HepG2 (cell line): ENCODE measurements around the gene ITPR1. TPM values are rescaled to one million over a fixed set of nuclear protein-coding genes. Genes with fewer than 3 reads are reported as not detected.

Source experiments
- ATAC-seq: fragments of 200-7000 bp; cut with Tn5 transposase; 3 replicates; pipeline ENCODE4 v1.9.1; 2020; ENCODE audit warnings: mild to moderate bottlenecking, moderate library complexity
- BruUV-seq: library from RNA; stranded (reverse); fragments of 400-500 nt; replicated peaks from 2 replicates; lab custom pipeline; 2021; lab: Mats Ljungman, UMichigan
- CTCF ChIA-PET: fragments of 300-600 bp; formaldehyde crosslinking; extraction: SDS; loops from one replicate; lab custom pipeline; 2021; ENCODE audit warnings: low total read pairs, inconsistent platforms, low intra/inter-chr PET ratio; lab: Yijun Ruan, JAX
- POLR2A ChIA-PET: fragments of 350-600 bp; sonication (Branson Sonifier 250); formaldehyde crosslinking; loops from one replicate; lab custom pipeline; 2020; ENCODE audit warnings: antibody characterized with exemption, inconsistent platforms; lab: Yijun Ruan, JAX
- DNase-seq: peaks from one replicate; pipeline ENCODE4 v3.0.0-alpha.2; 2015; ENCODE audit warnings: low spot score
- FAIRE-seq: peaks from 3 replicates; lab custom pipeline; 2011; peaks lifted over from hg19 to GRCh38; lab: Jason Lieb, UNC
- H2AFZ ChIP-seq: one replicate; pipeline ENCODE4 v1.6.1; 2011; ENCODE audit warnings: low read length, inconsistent platforms
- H3K27ac ChIP-seq: fragments of 300-600 bp; 3 replicates; pipeline ENCODE4 v1.8.0; 2011; ENCODE audit warnings: mixed run types, mild to moderate bottlenecking, mixed read lengths, low read length, inconsistent platforms; ENCODE audit not compliant: insufficient read depth; ENCODE audit errors: extremely low read length
- H3K27me3 ChIP-seq, 2 experiments: fragments of 200-600 bp in 1 of 2; 2 replicates in 1 of 2; 3 replicates in 1 of 2; pipeline versions ENCODE4 v1.6.0 to v1.8.0; 2011; ENCODE audit warnings: low read length in 2 of 2, mild to moderate bottlenecking in 2 of 2, moderate library complexity in 2 of 2, inconsistent platforms in 1 of 2; ENCODE audit not compliant: insufficient read depth in 2 of 2, control insufficient read depth in 1 of 2
- H3K36me3 ChIP-seq, 2 experiments: fragments of 200-600 bp in 1 of 2; replicated peaks in 1 of 2; 2 replicates in 1 of 2; 3 replicates in 1 of 2; pipeline versions ENCODE4 v1.5.1 to v1.8.0; 2011; ENCODE audit warnings: low read length in 2 of 2, inconsistent platforms in 1 of 2; ENCODE audit not compliant: insufficient read depth in 2 of 2, control insufficient read depth in 1 of 2
- H3K4me1 ChIP-seq: 2 replicates; pipeline ENCODE4 v1.5.1; 2012; ENCODE audit warnings: low read length, inconsistent platforms; ENCODE audit not compliant: insufficient read depth
- H3K4me2 ChIP-seq: 2 replicates; pipeline ENCODE4 v1.6.0; 2011; ENCODE audit warnings: low read depth, low read length, inconsistent platforms
- H3K4me3 ChIP-seq, 3 experiments: fragments of 200-600 bp in 1 of 3; sonication (generic), shearing (Covaris generic) in 1 of 3; replicated peaks in 1 of 3; 2 replicates each; pipeline ENCODE4 v1.5.1; 2011 to 2016; ENCODE audit warnings: low read length in 3 of 3, inconsistent platforms in 2 of 3, low read depth in 2 of 3, mild to moderate bottlenecking in 2 of 3, control low read depth in 1 of 3, mixed read lengths in 1 of 3; ENCODE audit not compliant: insufficient read depth in 1 of 3
- H3K79me2 ChIP-seq: one replicate; pipeline ENCODE4 v1.6.1; 2011; ENCODE audit warnings: low read length, inconsistent platforms; ENCODE audit not compliant: insufficient read depth
- H3K9ac ChIP-seq: 2 replicates; pipeline ENCODE4 v1.6.0; 2011; ENCODE audit warnings: mild to moderate bottlenecking, low read depth, low read length, inconsistent platforms; ENCODE audit not compliant: insufficient read depth
- H3K9me3 ChIP-seq: 2 replicates; pipeline ENCODE4 v1.5.1; 2012; ENCODE audit warnings: mild to moderate bottlenecking, low read length
- H4K20me1 ChIP-seq: 2 replicates; pipeline ENCODE4 v1.6.0; 2011; ENCODE audit warnings: inconsistent platforms, mild to moderate bottlenecking, low read length, moderate library complexity; ENCODE audit not compliant: insufficient read depth
- ARHGAP35 ChIP-seq: sonication (generic); formaldehyde crosslinking; IDR thresholded peaks from 2 replicates; pipeline ENCODE4 v1.9.0; 2022; ENCODE audit warnings: mild to moderate bottlenecking, inconsistent platforms, moderate library complexity, missing genetic modification reagents, borderline replicate concordance
- BCLAF1 ChIP-seq: fragments of 450-650 bp; IDR thresholded peaks from 2 replicates; pipeline ENCODE4 v1.6.1; 2017; ENCODE audit warnings: mild to moderate bottlenecking
- CENPBD1 ChIP-seq: sonication (generic); formaldehyde crosslinking; IDR thresholded peaks from 2 replicates; pipeline ENCODE4 v1.8.0; 2022; ENCODE audit warnings: missing genetic modification reagents, low read depth, mild to moderate bottlenecking, borderline replicate concordance
- EZH2 ChIP-seq: conservative IDR thresholded peaks from 2 replicates; pipeline ENCODE4 v1.6.1; 2012; ENCODE audit warnings: mild to moderate bottlenecking, low read depth, low read length, moderate library complexity
- HMG20B ChIP-seq: conservative IDR thresholded peaks from 2 replicates; pipeline ENCODE4 v1.6.1; 2016; ENCODE audit warnings: missing genetic modification reagents, missing compliant biosample characterization
- HNF4G ChIP-seq, 2 experiments: sonication (generic) in 1 of 2; formaldehyde crosslinking in 1 of 2; IDR thresholded peaks; 2 replicates each; pipeline versions ENCODE4 v1.4.0 to v1.6.1; 2011 to 2020; ENCODE audit warnings: borderline replicate concordance in 2 of 2, low read depth in 2 of 2, mild to moderate bottlenecking in 2 of 2, low read length in 1 of 2, missing genetic modification reagents in 1 of 2, moderate library complexity in 1 of 2
- HNRNPL ChIP-seq: fragments of 200-400 bp; formaldehyde crosslinking; IDR thresholded peaks from 2 replicates; pipeline ENCODE4 v1.6.1; 2017; ENCODE audit warnings: mild to moderate bottlenecking, low read depth, low read length
- HOXA3 ChIP-seq: sonication (generic); formaldehyde crosslinking; IDR thresholded peaks from 2 replicates; pipeline ENCODE4 v1.5.0; 2020; ENCODE audit warnings: missing genetic modification reagents
- SATB2 ChIP-seq: sonication (generic); formaldehyde crosslinking; IDR thresholded peaks from 2 replicates; pipeline ENCODE4 v1.5.0; 2020; ENCODE audit warnings: missing genetic modification reagents
- TEAD3 ChIP-seq: optimal IDR thresholded peaks from 2 replicates; pipeline ENCODE3; 2016; ENCODE audit warnings: borderline replicate concordance
- TRAFD1 ChIP-seq: sonication (generic); formaldehyde crosslinking; IDR thresholded peaks from 2 replicates; pipeline ENCODE4 v1.5.1; 2020; ENCODE audit warnings: missing genetic modification reagents, mild to moderate bottlenecking, borderline replicate concordance
- U2AF2 ChIP-seq: fragments of 200-400 bp; formaldehyde crosslinking; IDR thresholded peaks from 2 replicates; pipeline ENCODE4 v1.6.1; 2017; ENCODE audit warnings: low read depth, mild to moderate bottlenecking, low read length
- ZNF12 ChIP-seq: sonication (generic); formaldehyde crosslinking; IDR thresholded peaks from 2 replicates; pipeline ENCODE4 v1.5.0; 2020; ENCODE audit warnings: missing genetic modification reagents
- ZNF281 ChIP-seq: sonication (generic); formaldehyde crosslinking; IDR thresholded peaks from 2 replicates; pipeline ENCODE4 v1.4.0; 2020; ENCODE audit warnings: missing genetic modification reagents, borderline replicate concordance
- ZNF460 ChIP-seq: sonication (generic); formaldehyde crosslinking; IDR thresholded peaks from 2 replicates; pipeline ENCODE4 v1.5.1; 2020; ENCODE audit warnings: missing genetic modification reagents, mild to moderate bottlenecking, borderline replicate concordance
- ZNF841 ChIP-seq: sonication (generic); formaldehyde crosslinking; IDR thresholded peaks from 2 replicates; pipeline ENCODE4 v1.8.1; 2023; ENCODE audit warnings: missing genetic modification reagents, borderline replicate concordance
- ZSCAN20 ChIP-seq: sonication (generic); formaldehyde crosslinking; IDR thresholded peaks from 2 replicates; pipeline ENCODE4 v1.4.0; 2020; ENCODE audit warnings: missing genetic modification reagents, mild to moderate bottlenecking, borderline replicate concordance
- WGBS: methylation state at CpG from one replicate; pipeline ENCODE4 v1.1.6; 2017; ENCODE audit warnings: low lambda C conversion rate; 5-methylcytosine and 5-hydroxymethylcytosine counted together
- in situ Hi-C: cut with HindIII; loops from 2 replicates; pipeline ENCODE4 v1.10.0; 2017; ENCODE audit warnings: low pct_unique_long_range_greater_than_20kb; ENCODE audit not compliant: extremely low pct_ligation_motif_present
- intact Hi-C: fragments of 100-400 bp; cut with micrococcal nuclease; formaldehyde crosslinking; loops from one replicate; pipeline ENCODE4 v1.10.0; 2022; ENCODE audit not compliant: unreplicated experiment
- polyA plus RNA-seq, 8 experiments: library from polyadenylated mRNA; depleted of rRNA in 3 of 8; stranded (reverse) in 7 of 8; unstranded in 1 of 8; fragments of >200 nt; fragmentation: Illumina TruSeq in 4 of 8; extraction: Trizol in 4 of 8; gene quantifications; 2 replicates each; pipeline versions ENCODE4 v1.2.1 to v1.2.3, GENCODE V29; 2011 to 2016; ENCODE audit warnings: low read depth in 4 of 8, missing spikeins in 1 of 8, mixed read lengths in 1 of 8; ENCODE audit not compliant: insufficient read depth in 1 of 8
- total RNA-seq, 5 experiments: library from RNA; depleted of rRNA; stranded (reverse); fragments of >200 nt; fragmentation: Illumina TruSeq; extraction: Trizol; gene quantifications; 2 replicates each; pipeline ENCODE4 v1.2.3, GENCODE V29; 2016; ENCODE audit warnings: low read depth in 1 of 5

ITPR1 gene
- total and polyA plus RNA-seq, 2 of the 13 experiments (the other 11 are each of a cell fraction or from before 2014, with no cell fraction given): 10.0 to 11.4 TPM

DNA sequence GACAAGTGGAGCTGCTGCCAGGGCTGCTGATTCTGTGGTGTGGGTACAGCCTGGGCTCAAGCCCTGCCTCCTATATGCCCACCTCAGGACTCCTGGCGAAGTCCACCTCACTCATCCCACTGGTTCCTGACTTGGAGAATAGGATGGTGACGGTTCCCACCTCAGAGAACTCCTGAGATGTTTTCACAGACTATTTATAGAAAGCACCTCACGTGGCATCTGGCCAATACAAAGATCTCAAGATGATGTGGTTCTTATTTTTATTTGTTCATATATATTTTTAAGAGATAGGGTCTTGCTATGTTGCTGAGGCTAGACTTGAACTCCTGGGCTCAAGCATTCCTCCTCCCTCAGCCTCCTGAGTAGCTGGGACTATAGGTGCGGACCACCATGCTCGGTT, 249.2 kb downstream of the ITPR1 start:
- FAIRE-seq (no peak), DNase-seq (no peak), ATAC-seq (no peak)
- POLR2A ChIA-PET: interaction anchor here (0.7 kb wide), 1 partner anchor 10 kb away, joined by 3 read pairs; no protein-coding TSS in a partner anchor
- Histone ChIP-seq H3K4me1 (peaks cover 59% of the 10 kb centered on the region), H2AFZ (no peak overlapping the region), H3K9ac (no peak overlapping the region), H3K27ac (no peak overlapping the region), H3K9me3 (no peaks in the 10 kb centered on the region), H3K4me2 (no peak overlapping the region), H4K20me1 (no peaks in the 10 kb centered on the region), H3K27me3 (no peaks in the 10 kb centered on the region), H3K4me3 (no peak overlapping the region), H3K36me3 (no peaks in the 10 kb centered on the region; a peak in 2 of 5 replicates), H3K79me2 (no peaks in the 10 kb centered on the region)
- 94% methylated on average over 4 of the region's 5 CpGs for WGBS
- intact Hi-C loops: loop anchor here (10.0 kb wide), 1 partner anchor 1568 kb away; the partner anchor contains the start of gene CRBN
- BruUV-seq: no TSS peak
- in situ Hi-C loops: no loop called here
- CTCF ChIA-PET: no interaction called here
- TF ChIP-seq HNRNPL: no peak
- no peak for TF ChIP-seq ZNF281 (CRISPR knock-in tag)
- TF ChIP-seq ARHGAP35 (CRISPR knock-in tag): no peak
- no peak for TF ChIP-seq SATB2 (CRISPR knock-in tag)
- TF ChIP-seq HMG20B (CRISPR knock-in tag): no peak
- TF ChIP-seq ZNF841: no peak
- TF ChIP-seq TRAFD1 (CRISPR knock-in tag): no peak
- TF ChIP-seq CENPBD1: no peak
- TF ChIP-seq BCLAF1: no peak
- no peak for TF ChIP-seq U2AF2
- no peak for TF ChIP-seq EZH2
- no peak for TF ChIP-seq ZNF12 (CRISPR knock-in tag)
- TF ChIP-seq TEAD3: no peak
- TF ChIP-seq HOXA3 (CRISPR knock-in tag): no peak
- no peak for TF ChIP-seq ZNF460 (CRISPR knock-in tag)
- TF ChIP-seq HNF4G (IDR thresholded peaks at IDR 0.05; ENCODE audit: borderline replicate concordance, low read depth, low read length): no peak
- TF ChIP-seq HNF4G (CRISPR knock-in tag; IDR thresholded peaks at IDR 0.05; ENCODE audit: borderline replicate concordance, low read depth): no peak
- TF ChIP-seq ZSCAN20: no peak
